NCI-H146 (cell line): ENCODE data around the gene DLGAP1.
"Not testable (repeated sequence)": the region's sequence is repeated elsewhere in the genome, so short reads cannot be mapped to it uniquely, and the experiment has no call there.

ENCODE experiments used
- DNase-seq: peaks from one replicate; lab custom pipeline; 2025; lab: John Stamatoyannopoulos, UW

Gene DLGAP1

GRCh38 chr18:3655254-3656050 lies 799.7 kb downstream of the DLGAP1 start:
- DNase-seq: no peak

GRCh38 chr18:3654442-3655253 lies 800.5 kb downstream of the DLGAP1 start:
- no peak for DNase-seq

- DNase-seq: no peak
These were observed 801.2 kb downstream of the DLGAP1 start for GRCh38 chr18:3653851-3654441.

GRCh38 chr18:3653263-3653850 lies 801.8 kb downstream of the DLGAP1 start:
- DNase-seq: no peak

- DNase-seq: peak; percentile 38
These were observed 802.5 kb downstream of the DLGAP1 start for GRCh38 chr18:3652380-3653262.

GRCh38 chr18:3651266-3651665 lies 803.8 kb downstream of the DLGAP1 start:
- no peak for DNase-seq

GRCh38 chr18:3650521-3651042 lies 804.5 kb downstream of the DLGAP1 start:
- not testable (repeated sequence) for DNase-seq

GRCh38 chr18:3649633-3650426 lies 805.3 kb downstream of the DLGAP1 start:
- DNase-seq: no peak

- no peak for DNase-seq
These were observed 805.9 kb downstream of the DLGAP1 start for GRCh38 chr18:3649135-3649632.

- peak; percentile 27 for DNase-seq
These were observed 806.5 kb downstream of the DLGAP1 start for GRCh38 chr18:3648641-3649040.

GRCh38 chr18:3648200-3648599 lies 806.9 kb downstream of the DLGAP1 start:
- DNase-seq: peak; percentile 91

- no peak for DNase-seq
These were observed 807.5 kb downstream of the DLGAP1 start for GRCh38 chr18:3647636-3648035.

- DNase-seq: no peak
These were observed 809.5 kb downstream of the DLGAP1 start for GRCh38 chr18:3645384-3646156.

- DNase-seq: no peak
These were observed 820.7 kb downstream of the DLGAP1 start for GRCh38 chr18:3634250-3634939.

- no peak for DNase-seq
These were observed 823.2 kb downstream of the DLGAP1 start for GRCh38 chr18:3631887-3632286.

- DNase-seq: no peak
These were observed 828.1 kb downstream of the DLGAP1 start for GRCh38 chr18:3626929-3627458.

GRCh38 chr18:3625742-3626091 lies 829.4 kb downstream of the DLGAP1 start:
- no peak for DNase-seq

- DNase-seq: no peak
These were observed 830.0 kb downstream of the DLGAP1 start for GRCh38 chr18:3624935-3625741.
